Keratinocyte (primary cell): ENCODE results near the gene AKR1C2.

Experiments used
- EZH2 ChIP-seq: IDR thresholded peaks from one replicate; pipeline ENCODE4 v1.6.1; 2012; ENCODE audit warnings: inconsistent platforms, mild to moderate bottlenecking, low read length, moderate library complexity
- TF ChIP-seq, protein P1 (sequence below), 3 experiments: IDR thresholded peaks in 1 of 3; conservative IDR thresholded peaks in 1 of 3; optimal IDR thresholded peaks in 1 of 3; 2 replicates in 2 of 3; 3 replicates in 1 of 3; pipeline versions ENCODE3 to v1.5.1; 2011; ENCODE audit warnings: low read length in 3 of 3, mild to moderate bottlenecking in 3 of 3, moderate library complexity in 2 of 3, control low read depth in 1 of 3, inconsistent platforms in 1 of 3; ENCODE audit not compliant: insufficient read depth in 2 of 3; ENCODE audit errors: extremely low read depth in 1 of 3

DNA sequence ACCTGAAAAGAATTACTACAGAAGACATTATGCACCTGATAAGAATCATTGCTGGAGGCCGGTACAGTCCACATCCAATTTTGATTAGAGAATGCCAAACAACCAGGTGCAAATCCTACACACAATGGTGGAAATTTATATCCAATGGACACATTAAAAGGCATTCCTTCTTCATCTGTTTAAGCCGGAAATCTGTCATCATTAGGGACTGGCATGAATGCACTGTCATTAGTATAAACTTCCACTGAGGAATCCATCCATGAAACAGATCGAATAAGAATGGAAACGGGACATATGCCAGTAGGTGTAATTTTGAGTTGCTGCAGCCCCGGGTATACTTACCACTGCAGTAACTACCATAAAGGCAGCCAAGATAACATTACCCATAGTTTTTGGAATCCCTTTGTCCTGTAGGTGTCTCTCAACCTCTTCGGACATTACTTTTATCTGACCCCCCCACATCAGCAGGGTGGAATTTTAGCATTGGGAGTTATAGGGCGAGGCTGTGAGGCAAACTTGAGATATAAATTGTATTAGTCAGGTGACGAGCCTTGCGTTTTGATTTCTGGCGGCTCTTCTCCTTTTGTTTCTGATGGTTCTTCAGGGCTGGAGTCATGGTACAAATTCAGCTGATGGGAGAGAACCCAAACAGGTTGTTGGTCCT, 36.5 kb upstream of the AKR1C2 start:
- TF ChIP-seq, protein P1, sequence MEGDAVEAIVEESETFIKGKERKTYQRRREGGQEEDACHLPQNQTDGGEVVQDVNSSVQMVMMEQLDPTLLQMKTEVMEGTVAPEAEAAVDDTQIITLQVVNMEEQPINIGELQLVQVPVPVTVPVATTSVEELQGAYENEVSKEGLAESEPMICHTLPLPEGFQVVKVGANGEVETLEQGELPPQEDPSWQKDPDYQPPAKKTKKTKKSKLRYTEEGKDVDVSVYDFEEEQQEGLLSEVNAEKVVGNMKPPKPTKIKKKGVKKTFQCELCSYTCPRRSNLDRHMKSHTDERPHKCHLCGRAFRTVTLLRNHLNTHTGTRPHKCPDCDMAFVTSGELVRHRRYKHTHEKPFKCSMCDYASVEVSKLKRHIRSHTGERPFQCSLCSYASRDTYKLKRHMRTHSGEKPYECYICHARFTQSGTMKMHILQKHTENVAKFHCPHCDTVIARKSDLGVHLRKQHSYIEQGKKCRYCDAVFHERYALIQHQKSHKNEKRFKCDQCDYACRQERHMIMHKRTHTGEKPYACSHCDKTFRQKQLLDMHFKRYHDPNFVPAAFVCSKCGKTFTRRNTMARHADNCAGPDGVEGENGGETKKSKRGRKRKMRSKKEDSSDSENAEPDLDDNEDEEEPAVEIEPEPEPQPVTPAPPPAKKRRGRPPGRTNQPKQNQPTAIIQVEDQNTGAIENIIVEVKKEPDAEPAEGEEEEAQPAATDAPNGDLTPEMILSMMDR (optimal IDR thresholded peaks at IDR 0.05 in 1 of 3, IDR thresholded peaks at IDR 0.05 in 1 of 3, conservative IDR thresholded peaks at IDR 0.05 in 1 of 3; ENCODE audit: extremely low read depth in 1 of 3, insufficient read depth in 2 of 3, low read length in 3 of 3) = no peak
- TF ChIP-seq EZH2 = no peak
